Left cardiac atrium (tissue), 4 donors: ENCODE measurements around the gene CFLAR. TPM values are rescaled to one million over a fixed set of nuclear protein-coding genes. Genes with fewer than 3 reads are reported as not detected.
"Not testable (repeated sequence)": the region's sequence is repeated elsewhere in the genome, so short reads cannot be mapped to it uniquely, and the experiment has no call there.

Experiments used
- ATAC-seq, 2 donors: fragments of 200-7000 bp; cut with Tn5 transposase; one replicate each; pipeline ENCODE4 v1.9.1; 2020; ENCODE audit warnings: mild to moderate bottlenecking in 2 of 2, moderate library complexity in 2 of 2
- DNase-seq: peaks from one replicate; pipeline ENCODE4 v3.0.0-alpha.2; 2020
- intact Hi-C, 2 donors: fragments of 100-400 bp; cut with DNase I; formaldehyde crosslinking; loops; one replicate each; pipeline versions ENCODE4 v1.14.1 to v1.15.1; 2022 to 2023
- total RNA-seq, 2 donors: library from RNA; stranded (reverse); fragmentation: NEBNext Ultra II Directional; extraction: Animal tissue kit (Norgen Biotek cat#: 25700); gene quantifications; one replicate each; pipeline ENCODE4 v1.2.1, GENCODE V29; 2021
- donor health status: DM: no; HTN: yes; CAD: no.
- donor health status: DM: no; HTN: yes; CAD: no; lungs with severe emphysema.
- donor health status: DM: yes; HTN: yes; CAD: no.
- donor health status: Dilated cardiomyopathy.

Gene CFLAR
- total RNA-seq, 2 donors from 2014 or later = 195 to 255 TPM

- intact Hi-C loops, DNase-seq, ATAC-seq: not testable (repeated sequence)
Observed at GRCh38 chr2:201138986-201139781, 23.2 kb downstream of the CFLAR start.

- ATAC-seq (no peak), DNase-seq (no peak)
- intact Hi-C loops = no loop called here
Observed at GRCh38 chr2:201139836-201140604, 24.1 kb downstream of the CFLAR start.

GRCh38 chr2:201144101-201145051 is 28.4 kb downstream of the CFLAR start:
- DNase-seq (no peak), ATAC-seq (no peak)
- intact Hi-C loops = no loop called here

GRCh38 chr2:201148434-201148990 is 32.5 kb downstream of the CFLAR start:
- intact Hi-C loops = no loop called here
- ATAC-seq = no peak

GRCh38 chr2:201149064-201149820 is 33.3 kb downstream of the CFLAR start:
- DNase-seq (no peak), ATAC-seq (peak; percentile 41 to 70)
- intact Hi-C loops = no loop called here

More at GRCh38 chr2:201148434-201148990, 32.5 kb downstream of the CFLAR start:
- DNase-seq = no peak

GRCh38 chr2:201149821-201150165 is 33.8 kb downstream of the CFLAR start:
- DNase-seq, ATAC-seq, intact Hi-C loops: not testable (repeated sequence)

GRCh38 chr2:201150454-201151020 is 34.6 kb downstream of the CFLAR start:
- intact Hi-C loops = no loop called here
- no peak for ATAC-seq
- no peak for DNase-seq

- DNase-seq (no peak), ATAC-seq (peak; percentile 36 to 41)
- intact Hi-C loops = no loop called here
Observed at GRCh38 chr2:201151127-201151981, 35.4 kb downstream of the CFLAR start.

- intact Hi-C loops = no loop called here
- ATAC-seq (no peak), DNase-seq (no peak)
Observed at GRCh38 chr2:201152517-201152916, 36.6 kb downstream of the CFLAR start.

GRCh38 chr2:201152999-201153815 is 37.2 kb downstream of the CFLAR start:
- DNase-seq = no peak
- no peak for ATAC-seq
- intact Hi-C loops = no loop called here

GRCh38 chr2:201154615-201155399 is 38.8 kb downstream of the CFLAR start:
- intact Hi-C loops = loop anchor here in 1 of 2 donors (5.0 kb wide), 1 partner anchor 38 kb away; the partner anchor contains the start of gene CFLAR
- no peak for DNase-seq

GRCh38 chr2:201156036-201156435 is 40.1 kb downstream of the CFLAR start:
- intact Hi-C loops = loop anchor here in 1 of 2 donors (5.0 kb wide), 1 partner anchor 39 kb away; the partner anchor contains the start of gene CFLAR
- no peak for DNase-seq
- ATAC-seq = no peak

More at GRCh38 chr2:201154615-201155399, 38.8 kb downstream of the CFLAR start:
- ATAC-seq = no peak

- ATAC-seq (no peak), DNase-seq (no peak)
- intact Hi-C loops = loop anchor here in 1 of 2 donors (5.0 kb wide), 1 partner anchor 39 kb away; the partner anchor contains the start of gene CFLAR
Observed at GRCh38 chr2:201156640-201157039, 40.7 kb downstream of the CFLAR start.

GRCh38 chr2:201157694-201158093 is 41.7 kb downstream of the CFLAR start:
- ATAC-seq (peak in 1 of 2 donors; percentile 31), DNase-seq (no peak)
- intact Hi-C loops = loop anchor here in 1 of 2 donors (5.0 kb wide), 1 partner anchor 40 kb away; the partner anchor contains the start of gene CFLAR
